MCF 10A (cell line): ENCODE measurements around the gene ARHGAP15. TPM values are rescaled to one million over a fixed set of nuclear protein-coding genes. Genes with fewer than 3 reads are reported as not detected.

Experiments
- BruUV-seq: library from RNA; stranded (reverse); fragments of 400-500 nt; replicated peaks from 2 replicates; lab custom pipeline; 2021; lab: Mats Ljungman, UMichigan
- CTCF ChIA-PET: fragments of 300-600 bp; sonication (Branson Sonifier 250); formaldehyde crosslinking; extraction: SDS; loops from one replicate; lab custom pipeline; 2021; ENCODE audit warnings: antibody characterized with exemption, inconsistent platforms; lab: Yijun Ruan, JAX
- POLR2A ChIA-PET: fragments of 300-600, 350-650 bp; sonication (Branson Sonifier 250); formaldehyde crosslinking; extraction: SDS; loops from one replicate; lab custom pipeline; 2020; ENCODE audit warnings: antibody characterized with exemption, inconsistent platforms; lab: Yijun Ruan, JAX
- DNase-seq: peaks from one replicate; pipeline ENCODE4 v3.0.0-alpha.2; 2018; ENCODE audit not compliant: unreplicated experiment
- H3K27ac Mint-ChIP-seq: one replicate; pipeline ENCODE4 v1.8.0; 2022; ENCODE audit warnings: mild to moderate bottlenecking, low read depth, mixed read lengths; ENCODE audit not compliant: unreplicated experiment
- H3K27me3 Mint-ChIP-seq: one replicate; pipeline ENCODE4 v1.8.0; 2022; ENCODE audit warnings: mixed read lengths; ENCODE audit not compliant: insufficient read depth, unreplicated experiment
- H3K36me3 Mint-ChIP-seq: one replicate; pipeline ENCODE4 v1.8.0; 2022; ENCODE audit warnings: mild to moderate bottlenecking, moderate library complexity, mixed read lengths; ENCODE audit not compliant: insufficient read depth, unreplicated experiment
- H3K4me1 Mint-ChIP-seq: one replicate; pipeline ENCODE4 v1.8.0; 2022; ENCODE audit warnings: mixed read lengths; ENCODE audit not compliant: insufficient read depth, unreplicated experiment
- H3K4me3 Mint-ChIP-seq: one replicate; pipeline ENCODE4 v1.8.0; 2022; ENCODE audit warnings: mild to moderate bottlenecking, moderate library complexity, mixed read lengths; ENCODE audit not compliant: unreplicated experiment
- H3K9me3 Mint-ChIP-seq: one replicate; pipeline ENCODE4 v1.8.0; 2022; ENCODE audit warnings: mixed read lengths; ENCODE audit not compliant: unreplicated experiment
- CTCF ChIP-seq: fragments of 200-600 bp; IDR thresholded peaks from one replicate; pipeline ENCODE4 v1.8.0; 2022; ENCODE audit warnings: antibody characterized with exemption, mild to moderate bottlenecking; ENCODE audit not compliant: unreplicated experiment
- intact Hi-C: fragments of 100-400 bp; cut with micrococcal nuclease; formaldehyde crosslinking; loops from 2 replicates; pipeline ENCODE4 v1.14.1; 2022
- total RNA-seq: library from RNA; stranded (reverse); gene quantifications from 2 replicates; pipeline ENCODE4 v1.2.3, GENCODE V29; 2022

Gene ARHGAP15
- total RNA-seq, 1 experiment from 2014 or later, result not detected

GRCh38 chr2:143157418-143157817, 28.2 kb downstream of the ARHGAP15 start:
- POLR2A ChIA-PET, result interaction anchor here (1.0 kb wide), 1 partner anchor 16 kb away, joined by 3 read pairs; no protein-coding TSS in a partner anchor
- BruUV-seq, result no TSS peak
- Mint-ChIP-seq H3K36me3 (no peaks in the 10 kb centered on the region), H3K9me3 (no peaks in the 10 kb centered on the region), H3K4me3 (no peak overlapping the region), H3K27me3 (peaks cover 22% of the 10 kb centered on the region), H3K27ac (no peak overlapping the region), H3K4me1 (peaks cover under 1% of the 10 kb centered on the region)
- CTCF ChIA-PET, result interaction anchor here (1.0 to 2.3 kb wide), 5 partner anchors 10 to 102 kb away, joined by 4 to 6 read pairs (median 5); no protein-coding TSS in a partner anchor
- no peak for TF ChIP-seq CTCF
- no peak for DNase-seq
- intact Hi-C loops, result no loop called here

GRCh38 chr2:143158098-143158497, 28.9 kb downstream of the ARHGAP15 start:
- TF ChIP-seq CTCF, result no peak
- peaks cover 22% of the 10 kb centered on the region for H3K27me3 Mint-ChIP-seq
- H3K9me3 Mint-ChIP-seq, result no peaks in the 10 kb centered on the region
- no peak overlapping the region for H3K4me3 Mint-ChIP-seq
- no peak for DNase-seq
- H3K36me3 Mint-ChIP-seq, result no peaks in the 10 kb centered on the region
- no peak overlapping the region for H3K27ac Mint-ChIP-seq
- intact Hi-C loops, result no loop called here
- BruUV-seq, result no TSS peak
- H3K4me1 Mint-ChIP-seq, result no peaks in the 10 kb centered on the region
- ChIA-PET CTCF (interaction anchor here (0.7 to 2.3 kb wide), 5 partner anchors 9 to 125 kb away, joined by 3 to 6 read pairs (median 5); no protein-coding TSS in a partner anchor), POLR2A (no interaction called here)

GRCh38 chr2:143158551-143159485, 29.6 kb downstream of the ARHGAP15 start:
- CTCF ChIA-PET, result interaction anchor here (0.7 to 1.8 kb wide), 2 partner anchors 101 to 126 kb away, joined by 3 to 5 read pairs; no protein-coding TSS in a partner anchor
- BruUV-seq, result no TSS peak
- H3K27me3 Mint-ChIP-seq, result peaks cover 17% of the 10 kb centered on the region
- H3K9me3 Mint-ChIP-seq, result no peaks in the 10 kb centered on the region
- no peaks in the 10 kb centered on the region for H3K4me1 Mint-ChIP-seq
- H3K4me3 Mint-ChIP-seq, result no peak overlapping the region
- DNase-seq, result no peak
- intact Hi-C loops, result no loop called here
- no peak for TF ChIP-seq CTCF
- H3K36me3 Mint-ChIP-seq, result no peaks in the 10 kb centered on the region
- POLR2A ChIA-PET, result interaction anchor here (0.5 to 1.1 kb wide), 2 partner anchors 87 to 1501 kb away, joined by 3 read pairs; no protein-coding TSS in a partner anchor
- no peak overlapping the region for H3K27ac Mint-ChIP-seq

- H3K4me1 Mint-ChIP-seq, result no peaks in the 10 kb centered on the region
- no peak overlapping the region for H3K27ac Mint-ChIP-seq
- H3K9me3 Mint-ChIP-seq, result no peaks in the 10 kb centered on the region
- no TSS peak for BruUV-seq
- H3K36me3 Mint-ChIP-seq, result no peaks in the 10 kb centered on the region
- H3K27me3 Mint-ChIP-seq, result peaks cover 12% of the 10 kb centered on the region
- no peak for DNase-seq
- CTCF ChIA-PET, result interaction anchor here (3.8 to 4.7 kb wide), 2 partner anchors 49 to 100 kb away, joined by 20 to 72 read pairs; no protein-coding TSS in a partner anchor
- no peak for TF ChIP-seq CTCF
- POLR2A ChIA-PET, result interaction anchor here (0.5 to 1.1 kb wide), 2 partner anchors 87 to 1500 kb away, joined by 3 read pairs; no protein-coding TSS in a partner anchor
- no peak overlapping the region for H3K4me3 Mint-ChIP-seq
- intact Hi-C loops, result no loop called here
Observed at GRCh38 chr2:143159486-143159840, 30.2 kb downstream of the ARHGAP15 start.
